Chondrocyte (in vitro differentiated cells): ENCODE data around the gene HDDC3. TPM values are rescaled to one million over a fixed set of nuclear protein-coding genes. Genes with fewer than 3 reads are reported as not detected.

Experiments
- DNase-seq: peaks from one replicate; pipeline ENCODE4 v3.0.0; 2021; ENCODE audit warnings: mixed read lengths, low spot score
- H3K27ac Mint-ChIP-seq: one replicate; pipeline ENCODE4 v1.8.0; 2021; ENCODE audit warnings: mild to moderate bottlenecking, moderate library complexity, mixed read lengths; ENCODE audit not compliant: unreplicated experiment
- H3K27me3 Mint-ChIP-seq: 2 replicates; pipeline ENCODE4 v1.8.0; 2021; ENCODE audit warnings: low read depth, mixed read lengths
- H3K36me3 Mint-ChIP-seq: 2 replicates; pipeline ENCODE4 v1.8.0; 2021; ENCODE audit warnings: low read depth, mixed read lengths
- H3K4me1 Mint-ChIP-seq: 2 replicates; pipeline ENCODE4 v1.8.0; 2021; ENCODE audit warnings: low read depth, mild to moderate bottlenecking, mixed read lengths
- H3K4me3 Mint-ChIP-seq: one replicate; pipeline ENCODE4 v1.8.0; 2021; ENCODE audit warnings: mild to moderate bottlenecking, moderate library complexity, mixed read lengths; ENCODE audit not compliant: unreplicated experiment
- H3K9me3 Mint-ChIP-seq: 2 replicates; pipeline ENCODE4 v1.8.0; 2021; ENCODE audit warnings: low read depth, mixed read lengths
- total RNA-seq: library from RNA; stranded (reverse); gene quantifications from 3 replicates; pipeline ENCODE4 v1.2.1, GENCODE V29; 2021
- TF ChIP-seq, protein P1 (sequence below): fragments of 200-600 bp; sonication (generic); IDR thresholded peaks from 2 replicates; pipeline ENCODE4 v1.5.0; 2021; ENCODE audit warnings: antibody characterized with exemption, mild to moderate bottlenecking, moderate library complexity

The HDDC3 gene
- total RNA-seq, 1 donor from 2014 or later: 10.8 TPM

GRCh38 chr15:90953947-90954711 is 21.8 kb upstream of the HDDC3 start:
- Mint-ChIP-seq H3K27ac (peak overlapping the region; percentile 92), H3K27me3 (no peaks in the 10 kb centered on the region), H3K4me1 (peaks cover 22% of the 10 kb centered on the region)

GRCh38 chr15:90952901-90953677 is 20.7 kb upstream of the HDDC3 start:
- TF ChIP-seq, protein P1, sequence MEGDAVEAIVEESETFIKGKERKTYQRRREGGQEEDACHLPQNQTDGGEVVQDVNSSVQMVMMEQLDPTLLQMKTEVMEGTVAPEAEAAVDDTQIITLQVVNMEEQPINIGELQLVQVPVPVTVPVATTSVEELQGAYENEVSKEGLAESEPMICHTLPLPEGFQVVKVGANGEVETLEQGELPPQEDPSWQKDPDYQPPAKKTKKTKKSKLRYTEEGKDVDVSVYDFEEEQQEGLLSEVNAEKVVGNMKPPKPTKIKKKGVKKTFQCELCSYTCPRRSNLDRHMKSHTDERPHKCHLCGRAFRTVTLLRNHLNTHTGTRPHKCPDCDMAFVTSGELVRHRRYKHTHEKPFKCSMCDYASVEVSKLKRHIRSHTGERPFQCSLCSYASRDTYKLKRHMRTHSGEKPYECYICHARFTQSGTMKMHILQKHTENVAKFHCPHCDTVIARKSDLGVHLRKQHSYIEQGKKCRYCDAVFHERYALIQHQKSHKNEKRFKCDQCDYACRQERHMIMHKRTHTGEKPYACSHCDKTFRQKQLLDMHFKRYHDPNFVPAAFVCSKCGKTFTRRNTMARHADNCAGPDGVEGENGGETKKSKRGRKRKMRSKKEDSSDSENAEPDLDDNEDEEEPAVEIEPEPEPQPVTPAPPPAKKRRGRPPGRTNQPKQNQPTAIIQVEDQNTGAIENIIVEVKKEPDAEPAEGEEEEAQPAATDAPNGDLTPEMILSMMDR: no peak
- Mint-ChIP-seq H3K27ac (peak overlapping the region; percentile 59), H3K4me3 (no peak overlapping the region), H3K4me1 (peaks cover 19% of the 10 kb centered on the region), H3K27me3 (no peaks in the 10 kb centered on the region), H3K36me3 (peaks cover 17% of the 10 kb centered on the region), H3K9me3 (no peaks in the 10 kb centered on the region)
- peak; percentile 78 for DNase-seq

More at GRCh38 chr15:90953947-90954711, 21.8 kb upstream of the HDDC3 start:
- Mint-ChIP-seq H3K9me3 (no peaks in the 10 kb centered on the region), H3K4me3 (peak overlapping the region; percentile 80), H3K36me3 (peaks cover 11% of the 10 kb centered on the region)
- DNase-seq: no peak
- TF ChIP-seq, protein P1: no peak

- Mint-ChIP-seq H3K4me3 (no peak overlapping the region), H3K36me3 (peaks cover 23% of the 10 kb centered on the region), H3K9me3 (no peaks in the 10 kb centered on the region), H3K4me1 (peaks cover 4% of the 10 kb centered on the region), H3K27ac (no peak overlapping the region), H3K27me3 (no peaks in the 10 kb centered on the region)
- no peak for DNase-seq
- TF ChIP-seq, protein P1: no peak
These were observed 18.3 kb upstream of the HDDC3 start for GRCh38 chr15:90950676-90951075.

- Mint-ChIP-seq H3K27ac (no peak overlapping the region), H3K4me1 (peaks cover 2% of the 10 kb centered on the region), H3K4me3 (no peak overlapping the region), H3K9me3 (no peaks in the 10 kb centered on the region), H3K27me3 (no peaks in the 10 kb centered on the region), H3K36me3 (peaks cover 23% of the 10 kb centered on the region)
- no peak for DNase-seq
- TF ChIP-seq, protein P1: no peak
These were observed 17.8 kb upstream of the HDDC3 start for GRCh38 chr15:90949979-90950675.

DNA sequence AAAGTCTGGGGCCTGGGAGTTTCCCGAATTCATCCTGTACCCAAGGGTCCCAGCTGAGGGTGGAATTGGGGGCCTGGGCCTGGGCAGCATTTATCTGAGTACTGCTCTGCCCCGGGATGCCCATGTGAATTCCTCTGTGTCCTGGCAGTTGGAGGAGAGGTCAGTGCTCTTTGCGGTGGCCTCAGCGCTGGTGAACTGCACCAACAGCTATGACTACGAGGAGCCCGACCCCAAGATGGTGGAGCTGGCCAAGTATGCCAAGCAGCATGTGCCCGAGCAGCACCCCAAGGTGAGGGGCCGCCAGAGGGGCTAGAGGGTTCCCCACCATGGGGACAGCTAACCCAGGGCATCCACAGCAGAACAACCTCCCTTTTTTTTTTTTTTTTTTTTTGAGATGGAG is 16.2 kb upstream of the HDDC3 start:
- H3K27ac Mint-ChIP-seq: no peak overlapping the region
- no peaks in the 10 kb centered on the region for H3K4me1 Mint-ChIP-seq
- no peak for DNase-seq
- H3K4me3 Mint-ChIP-seq: no peak overlapping the region
- no peaks in the 10 kb centered on the region for H3K27me3 Mint-ChIP-seq
- TF ChIP-seq, protein P1: no peak
- H3K9me3 Mint-ChIP-seq: no peaks in the 10 kb centered on the region
- peaks cover 29% of the 10 kb centered on the region for H3K36me3 Mint-ChIP-seq
